Progenitor cell of endocrine pancreas (in vitro differentiated cells): ENCODE measurements around the gene KIAA0319L. TPM values are rescaled to one million over a fixed set of nuclear protein-coding genes. Genes with fewer than 3 reads are reported as not detected.

Experiments used
- DNase-seq: peaks from one replicate; pipeline ENCODE4 v3.0.0; 2021; ENCODE audit warnings: low spot score; ENCODE audit not compliant: unreplicated experiment
- H3K27ac Mint-ChIP-seq: 2 replicates; pipeline ENCODE4 v1.8.0; 2021; ENCODE audit warnings: mild to moderate bottlenecking, moderate library complexity, mixed read lengths
- H3K27me3 Mint-ChIP-seq: 2 replicates; pipeline ENCODE4 v1.8.0; 2021; ENCODE audit warnings: mixed read lengths
- H3K36me3 Mint-ChIP-seq: 2 replicates; pipeline ENCODE4 v1.8.0; 2022; ENCODE audit warnings: mixed read lengths; ENCODE audit not compliant: insufficient read depth
- H3K4me1 Mint-ChIP-seq: 2 replicates; pipeline ENCODE4 v1.8.0; 2021; ENCODE audit warnings: low read depth, mixed read lengths
- H3K4me3 Mint-ChIP-seq: 2 replicates; pipeline ENCODE4 v1.8.0; 2021; ENCODE audit warnings: low read depth, mild to moderate bottlenecking, moderate library complexity, mixed read lengths
- H3K9me3 Mint-ChIP-seq: 2 replicates; pipeline ENCODE4 v1.8.0; 2021; ENCODE audit warnings: low read depth, mixed read lengths
- total RNA-seq: library from RNA; stranded (reverse); gene quantifications from 2 replicates; pipeline ENCODE4 v1.2.1, GENCODE V29; 2021
- TF ChIP-seq, protein P1 (sequence below): fragments of 200-600 bp; sonication (generic); IDR thresholded peaks from one replicate; pipeline ENCODE4 v1.5.0; 2021; ENCODE audit warnings: antibody characterized with exemption, mild to moderate bottlenecking; ENCODE audit not compliant: unreplicated experiment

The KIAA0319L gene
- total RNA-seq, 1 donor from 2014 or later = 70.0 TPM

GRCh38 chr1:35554266-35555211 lies 2.7 kb downstream of the KIAA0319L start:
- Mint-ChIP-seq H3K27me3 (no peaks in the 10 kb centered on the region), H3K4me3 (no peak overlapping the region), H3K36me3 (peaks cover 13% of the 10 kb centered on the region), H3K4me1 (peaks cover 25% of the 10 kb centered on the region), H3K9me3 (no peaks in the 10 kb centered on the region), H3K27ac (no peak overlapping the region)
- DNase-seq = no peak
- TF ChIP-seq, protein P1, sequence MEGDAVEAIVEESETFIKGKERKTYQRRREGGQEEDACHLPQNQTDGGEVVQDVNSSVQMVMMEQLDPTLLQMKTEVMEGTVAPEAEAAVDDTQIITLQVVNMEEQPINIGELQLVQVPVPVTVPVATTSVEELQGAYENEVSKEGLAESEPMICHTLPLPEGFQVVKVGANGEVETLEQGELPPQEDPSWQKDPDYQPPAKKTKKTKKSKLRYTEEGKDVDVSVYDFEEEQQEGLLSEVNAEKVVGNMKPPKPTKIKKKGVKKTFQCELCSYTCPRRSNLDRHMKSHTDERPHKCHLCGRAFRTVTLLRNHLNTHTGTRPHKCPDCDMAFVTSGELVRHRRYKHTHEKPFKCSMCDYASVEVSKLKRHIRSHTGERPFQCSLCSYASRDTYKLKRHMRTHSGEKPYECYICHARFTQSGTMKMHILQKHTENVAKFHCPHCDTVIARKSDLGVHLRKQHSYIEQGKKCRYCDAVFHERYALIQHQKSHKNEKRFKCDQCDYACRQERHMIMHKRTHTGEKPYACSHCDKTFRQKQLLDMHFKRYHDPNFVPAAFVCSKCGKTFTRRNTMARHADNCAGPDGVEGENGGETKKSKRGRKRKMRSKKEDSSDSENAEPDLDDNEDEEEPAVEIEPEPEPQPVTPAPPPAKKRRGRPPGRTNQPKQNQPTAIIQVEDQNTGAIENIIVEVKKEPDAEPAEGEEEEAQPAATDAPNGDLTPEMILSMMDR = no peak

DNA sequence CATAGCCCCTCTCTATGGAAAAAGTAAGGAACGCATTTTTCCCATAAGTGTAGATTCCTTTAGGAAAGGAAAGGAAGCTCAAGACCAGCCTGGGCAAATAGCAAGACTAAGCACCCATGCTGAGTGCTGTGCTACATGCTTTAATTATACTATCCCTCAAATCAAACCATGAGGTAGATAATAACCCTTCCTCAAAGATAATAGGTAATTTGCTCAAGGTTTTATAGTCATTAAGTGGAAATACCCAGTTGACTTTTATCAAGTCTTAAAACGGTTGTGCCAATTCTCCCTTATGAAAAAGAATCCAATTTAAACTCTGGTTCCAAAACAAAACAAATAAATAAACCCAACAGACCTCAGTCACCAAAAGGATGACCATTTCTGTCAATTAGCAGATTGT lies 3.4 kb downstream of the KIAA0319L start:
- H3K27ac Mint-ChIP-seq = no peak overlapping the region
- no peaks in the 10 kb centered on the region for H3K27me3 Mint-ChIP-seq
- no peak overlapping the region for H3K4me3 Mint-ChIP-seq
- no peak for DNase-seq
- H3K9me3 Mint-ChIP-seq = no peaks in the 10 kb centered on the region
- peaks cover 13% of the 10 kb centered on the region for H3K36me3 Mint-ChIP-seq
- TF ChIP-seq, protein P1 = no peak
- H3K4me1 Mint-ChIP-seq = peaks cover 25% of the 10 kb centered on the region

- no peak overlapping the region for H3K27ac Mint-ChIP-seq
- peaks cover 5% of the 10 kb centered on the region for H3K4me1 Mint-ChIP-seq
- DNase-seq = no peak
- no peaks in the 10 kb centered on the region for H3K27me3 Mint-ChIP-seq
- H3K9me3 Mint-ChIP-seq = no peaks in the 10 kb centered on the region
- H3K36me3 Mint-ChIP-seq = peaks cover 22% of the 10 kb centered on the region
- no peak overlapping the region for H3K4me3 Mint-ChIP-seq
- TF ChIP-seq, protein P1 = no peak
Measured at GRCh38 chr1:35546614-35547013, 10.6 kb downstream of the KIAA0319L start.

GRCh38 chr1:35544976-35545375 lies 12.2 kb downstream of the KIAA0319L start:
- TF ChIP-seq, protein P1 = peak; percentile 75
- peaks cover 24% of the 10 kb centered on the region for H3K36me3 Mint-ChIP-seq
- H3K9me3 Mint-ChIP-seq = no peaks in the 10 kb centered on the region
- H3K27me3 Mint-ChIP-seq = no peaks in the 10 kb centered on the region
- peak overlapping the region; percentile 92 for H3K27ac Mint-ChIP-seq
- DNase-seq = no peak
- no peak overlapping the region for H3K4me3 Mint-ChIP-seq
- peaks cover 5% of the 10 kb centered on the region for H3K4me1 Mint-ChIP-seq

GRCh38 chr1:35539824-35540261 lies 17.4 kb downstream of the KIAA0319L start:
- Mint-ChIP-seq H3K9me3 (no peaks in the 10 kb centered on the region), H3K27me3 (no peaks in the 10 kb centered on the region), H3K27ac (no peak overlapping the region), H3K36me3 (peaks cover 7% of the 10 kb centered on the region), H3K4me1 (peaks cover 7% of the 10 kb centered on the region), H3K4me3 (no peak overlapping the region)
- TF ChIP-seq, protein P1 = no peak
- DNase-seq = no peak
